Lower leg skin (tissue), 3 donors: Measurements from ENCODE around the gene ANKRD33.

Experiments
- CTCF ChIP-seq, 3 donors: fragments of 450-650 bp; IDR thresholded peaks; one replicate each; pipeline ENCODE4 v1.5.1; 2016; ENCODE audit warnings: antibody characterized with exemption in 3 of 3, mild to moderate bottlenecking in 3 of 3, moderate library complexity in 2 of 3
- POLR2A ChIP-seq, 2 donors: fragments of 450-650 bp; IDR thresholded peaks; one replicate each; pipeline ENCODE4 v1.6.1; 2016 to 2017; ENCODE audit warnings: antibody characterized with exemption in 2 of 2, mild to moderate bottlenecking in 1 of 2, moderate library complexity in 1 of 2

- TF ChIP-seq POLR2A (IDR thresholded peaks at IDR 0.05), result no peak
- no peak for TF ChIP-seq CTCF (IDR thresholded peaks at IDR 0.05)
Observed at GRCh38 chr12:51914034-51914923, 26.4 kb downstream of the ANKRD33 start.
